Mucosa of gallbladder (tissue), 1 donor: ENCODE measurements around the gene SLC36A3. TPM values are rescaled to one million over a fixed set of nuclear protein-coding genes. Genes with fewer than 3 reads are reported as not detected.

Experiments
- DNase-seq: peaks from one replicate; pipeline ENCODE4 v3.0.0-alpha.2; 2020; ENCODE audit warnings: low spot score
- total RNA-seq: library from RNA; stranded (reverse); gene quantifications from one replicate; pipeline ENCODE4 v1.2.1, GENCODE V29; 2021
- donor health status: DM: no; HTN: no; CAD: no.

Gene SLC36A3
- total RNA-seq, 1 donor from 2014 or later, result not detected

GRCh38 chr5:151298063-151298855, 5.3 kb downstream of the SLC36A3 start:
- DNase-seq, result peak; percentile 31

- no peak for DNase-seq
These were observed 6.6 kb downstream of the SLC36A3 start for GRCh38 chr5:151296974-151297373.

GRCh38 chr5:151296478-151296830, 7.1 kb downstream of the SLC36A3 start:
- no peak for DNase-seq

- DNase-seq, result no peak
These were observed 7.6 kb downstream of the SLC36A3 start for GRCh38 chr5:151295791-151296477.

GRCh38 chr5:151295138-151295537, 8.4 kb downstream of the SLC36A3 start:
- no peak for DNase-seq

- no peak for DNase-seq
These were observed 9.9 kb downstream of the SLC36A3 start for GRCh38 chr5:151293624-151294023.

GRCh38 chr5:151288180-151288579, 15.4 kb downstream of the SLC36A3 start:
- DNase-seq, result no peak

- no peak for DNase-seq
These were observed 17.3 kb downstream of the SLC36A3 start for GRCh38 chr5:151286246-151286645.

GRCh38 chr5:151285683-151286082, 17.9 kb downstream of the SLC36A3 start:
- DNase-seq, result no peak

- DNase-seq, result no peak
These were observed 19.1 kb downstream of the SLC36A3 start for GRCh38 chr5:151284392-151284967.

GRCh38 chr5:151283120-151283825, 20.3 kb downstream of the SLC36A3 start:
- no peak for DNase-seq

- DNase-seq, result no peak
These were observed 22.4 kb downstream of the SLC36A3 start for GRCh38 chr5:151281001-151281639.

GRCh38 chr5:151280443-151280842, 23.1 kb downstream of the SLC36A3 start:
- no peak for DNase-seq

- no peak for DNase-seq
These were observed 24.7 kb downstream of the SLC36A3 start for GRCh38 chr5:151278845-151279244.

- no peak for DNase-seq
These were observed 27.8 kb downstream of the SLC36A3 start for GRCh38 chr5:151275803-151276202.

GRCh38 chr5:151274666-151275065, 28.9 kb downstream of the SLC36A3 start:
- peak; percentile 48 for DNase-seq

GRCh38 chr5:151271336-151271735, 32.2 kb downstream of the SLC36A3 start:
- DNase-seq, result no peak

GRCh38 chr5:151270599-151270998, 33.0 kb downstream of the SLC36A3 start:
- DNase-seq, result no peak

- DNase-seq, result no peak
These were observed 35.9 kb downstream of the SLC36A3 start for GRCh38 chr5:151267491-151268260.

- no peak for DNase-seq
These were observed 39.5 kb downstream of the SLC36A3 start for GRCh38 chr5:151264113-151264512.

- no peak for DNase-seq
These were observed 41.0 kb downstream of the SLC36A3 start for GRCh38 chr5:151262532-151262931.
